Endothelial cell (in vitro differentiated cells): Measurements from ENCODE around the gene ZNF319. TPM values are rescaled to one million over a fixed set of nuclear protein-coding genes. Genes with fewer than 3 reads are reported as not detected.

Experiments used
- DNase-seq: peaks from one replicate; pipeline ENCODE4 v3.0.0; 2021; ENCODE audit warnings: low spot score
- H3K27ac Mint-ChIP-seq: one replicate; pipeline ENCODE4 v1.8.0; 2021; ENCODE audit warnings: mixed read lengths, inconsistent platforms; ENCODE audit not compliant: unreplicated experiment
- H3K27me3 Mint-ChIP-seq: one replicate; pipeline ENCODE4 v1.8.0; 2021; ENCODE audit warnings: mild to moderate bottlenecking, moderate library complexity, mixed read lengths, inconsistent platforms; ENCODE audit not compliant: unreplicated experiment
- H3K36me3 Mint-ChIP-seq: one replicate; pipeline ENCODE4 v1.8.0; 2021; ENCODE audit warnings: mild to moderate bottlenecking, low read depth, mixed read lengths, inconsistent platforms; ENCODE audit not compliant: unreplicated experiment
- H3K4me1 Mint-ChIP-seq: one replicate; pipeline ENCODE4 v1.8.0; 2021; ENCODE audit warnings: mild to moderate bottlenecking, mixed read lengths, inconsistent platforms; ENCODE audit not compliant: unreplicated experiment
- H3K4me3 Mint-ChIP-seq: one replicate; pipeline ENCODE4 v1.8.0; 2021; ENCODE audit warnings: mild to moderate bottlenecking, mixed read lengths, inconsistent platforms; ENCODE audit not compliant: unreplicated experiment
- H3K9me3 Mint-ChIP-seq: one replicate; pipeline ENCODE4 v1.8.0; 2021; ENCODE audit warnings: mixed read lengths, inconsistent platforms; ENCODE audit not compliant: unreplicated experiment
- CTCF ChIP-seq: fragments of 200-600 bp; sonication (generic); IDR thresholded peaks from one replicate; pipeline ENCODE4 v1.5.0; 2021; ENCODE audit warnings: antibody characterized with exemption; ENCODE audit not compliant: unreplicated experiment
- total RNA-seq: library from RNA; stranded (reverse); fragmentation: NEBNext Ultra II Directional; extraction: Animal tissue kit (Norgen Biotek cat#: 25700); gene quantifications from one replicate; pipeline ENCODE4 v1.2.1, GENCODE V29; 2021; ENCODE audit not compliant: unreplicated experiment

ZNF319 gene
- total RNA-seq, 1 donor from 2014 or later: 16.1 TPM

GRCh38 chr16:57997528-57998265 lies 2.8 kb downstream of the ZNF319 start:
- DNase-seq: no peak
- Mint-ChIP-seq H3K27ac (no peak overlapping the region), H3K27me3 (peaks cover 16% of the 10 kb centered on the region), H3K9me3 (no peaks in the 10 kb centered on the region), H3K4me3 (no peak overlapping the region), H3K4me1 (peaks cover 11% of the 10 kb centered on the region), H3K36me3 (peaks cover 18% of the 10 kb centered on the region)
- TF ChIP-seq CTCF: no peak

GRCh38 chr16:57997176-57997527 lies 3.3 kb downstream of the ZNF319 start:
- Mint-ChIP-seq H3K27me3 (peaks cover 18% of the 10 kb centered on the region), H3K4me3 (no peak overlapping the region), H3K4me1 (peaks cover 11% of the 10 kb centered on the region), H3K9me3 (no peaks in the 10 kb centered on the region), H3K36me3 (peaks cover 18% of the 10 kb centered on the region), H3K27ac (no peak overlapping the region)
- DNase-seq: no peak
- TF ChIP-seq CTCF: no peak

- no peak for TF ChIP-seq CTCF
- peaks cover 14% of the 10 kb centered on the region for H3K27me3 Mint-ChIP-seq
- no peak overlapping the region for H3K27ac Mint-ChIP-seq
- no peak overlapping the region for H3K4me3 Mint-ChIP-seq
- no peak for DNase-seq
- H3K9me3 Mint-ChIP-seq: no peaks in the 10 kb centered on the region
- peaks cover 18% of the 10 kb centered on the region for H3K36me3 Mint-ChIP-seq
- peaks cover 11% of the 10 kb centered on the region for H3K4me1 Mint-ChIP-seq
Observed at GRCh38 chr16:57996406-57997175, 3.9 kb downstream of the ZNF319 start.

- Mint-ChIP-seq H3K36me3 (peaks cover 18% of the 10 kb centered on the region), H3K4me1 (peaks cover 13% of the 10 kb centered on the region)
- DNase-seq: no peak
Observed at GRCh38 chr16:57995721-57996405, 4.6 kb downstream of the ZNF319 start.

More at GRCh38 chr16:57995721-57996405, 4.6 kb downstream of the ZNF319 start:
- H3K9me3 Mint-ChIP-seq: no peaks in the 10 kb centered on the region
- TF ChIP-seq CTCF: no peak
- no peak overlapping the region for H3K4me3 Mint-ChIP-seq
- H3K27ac Mint-ChIP-seq: no peak overlapping the region
- H3K27me3 Mint-ChIP-seq: peaks cover 14% of the 10 kb centered on the region
